ENCODE data around the gene APBB2.

- TF ChIP-seq CTCF (IDR thresholded peaks at IDR 0.05) (no peak), POLR2A (IDR thresholded peaks at IDR 0.05) (no peak)
Measured at GRCh38 chr4:40857956-40858355, 356.4 kb downstream of the APBB2 start.
